ENCODE results near the gene TRMT11.

DNA sequence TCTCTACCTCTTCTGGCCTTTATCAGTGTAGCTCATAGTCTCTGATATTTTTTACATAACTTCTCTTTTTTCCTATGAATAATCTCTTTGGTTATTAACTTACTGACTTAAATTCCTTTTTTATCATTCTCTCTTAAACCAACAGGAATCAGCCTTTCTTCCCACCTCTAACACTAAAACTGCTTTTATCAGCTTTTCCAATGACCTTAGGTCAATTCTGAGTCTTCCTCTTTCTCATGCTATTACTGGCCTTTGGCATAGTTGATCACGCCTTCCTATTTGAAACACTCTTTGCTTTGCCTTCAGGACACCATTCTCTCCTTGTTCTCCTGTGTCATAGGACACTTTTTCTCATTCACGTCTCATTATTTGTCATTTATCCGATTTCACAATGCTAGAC lies 37.9 kb upstream of the TRMT11 start:
- no peak for TF ChIP-seq RAD21 (IDR thresholded peaks at IDR 0.05 in 1 of 2, conservative IDR thresholded peaks at IDR 0.05 in 1 of 2; ENCODE audit: low read depth in 2 of 2, low read length in 2 of 2)
- TF ChIP-seq POLR2A (IDR thresholded peaks at IDR 0.05; ENCODE audit: control extremely low read depth in 1 of 2, low read depth in 2 of 2, low read length in 2 of 2): no peak
- TF ChIP-seq POLR2AphosphoS5 (IDR thresholded peaks at IDR 0.05; ENCODE audit: low read depth, low read length): no peak
- TF ChIP-seq HDAC6 (IDR thresholded peaks at IDR 0.05; ENCODE audit: low read depth, low read length): no peak
- no peak for TF ChIP-seq CTCF (IDR thresholded peaks at IDR 0.05; ENCODE audit: control extremely low read depth in 1 of 3, insufficient read depth in 1 of 3, low read depth in 1 of 3, low read length in 3 of 3)
- no peak for TF ChIP-seq SP2 (IDR thresholded peaks at IDR 0.05; ENCODE audit: low read length)
- no peak for TF ChIP-seq JUND (IDR thresholded peaks at IDR 0.05; ENCODE audit: low read length)
- no peak for TF ChIP-seq SP4 (IDR thresholded peaks at IDR 0.05; ENCODE audit: low read length)
- no peak for TF ChIP-seq CREB1 (IDR thresholded peaks at IDR 0.05)
- no peak for TF ChIP-seq RBBP5 (IDR thresholded peaks at IDR 0.05; ENCODE audit: borderline replicate concordance, low read depth, low read length)
- no peak for TF ChIP-seq NANOG (IDR thresholded peaks at IDR 0.05; ENCODE audit: insufficient read depth, low read depth, low read length, poor library complexity, severe bottlenecking)
- no peak for TF ChIP-seq SAP30 (IDR thresholded peaks at IDR 0.05; ENCODE audit: insufficient read depth, insufficient replicate concordance, low read length)
